Tibial nerve (tissue), 4 donors: ENCODE measurements around the gene IL21R.

Experiments used
- EP300 ChIP-seq, 2 donors: sonication (generic); formaldehyde crosslinking; IDR thresholded peaks; one replicate each; pipeline ENCODE4 v1.6.1; 2017; ENCODE audit warnings: antibody characterized with exemption in 2 of 2, mild to moderate bottlenecking in 1 of 2
- POLR2A ChIP-seq, 2 donors: fragments of 450-650 bp; IDR thresholded peaks; one replicate each; pipeline ENCODE4 v1.6.1; 2017; ENCODE audit warnings: antibody characterized with exemption in 2 of 2, mild to moderate bottlenecking in 2 of 2, moderate library complexity in 2 of 2
- TF ChIP-seq, protein P1 (sequence below), 5 experiments: fragments of 200-600 bp in 3 of 5; fragments of 450-650 bp in 2 of 5; sonication (generic) in 3 of 5; IDR thresholded peaks; one replicate each; pipeline ENCODE4 v1.5.1; 2016 to 2019; ENCODE audit warnings: antibody characterized with exemption in 5 of 5, mild to moderate bottlenecking in 3 of 5, moderate library complexity in 2 of 5

- TF ChIP-seq POLR2A (IDR thresholded peaks at IDR 0.05) (no peak), EP300 (IDR thresholded peaks at IDR 0.05) (no peak)
- TF ChIP-seq, protein P1, sequence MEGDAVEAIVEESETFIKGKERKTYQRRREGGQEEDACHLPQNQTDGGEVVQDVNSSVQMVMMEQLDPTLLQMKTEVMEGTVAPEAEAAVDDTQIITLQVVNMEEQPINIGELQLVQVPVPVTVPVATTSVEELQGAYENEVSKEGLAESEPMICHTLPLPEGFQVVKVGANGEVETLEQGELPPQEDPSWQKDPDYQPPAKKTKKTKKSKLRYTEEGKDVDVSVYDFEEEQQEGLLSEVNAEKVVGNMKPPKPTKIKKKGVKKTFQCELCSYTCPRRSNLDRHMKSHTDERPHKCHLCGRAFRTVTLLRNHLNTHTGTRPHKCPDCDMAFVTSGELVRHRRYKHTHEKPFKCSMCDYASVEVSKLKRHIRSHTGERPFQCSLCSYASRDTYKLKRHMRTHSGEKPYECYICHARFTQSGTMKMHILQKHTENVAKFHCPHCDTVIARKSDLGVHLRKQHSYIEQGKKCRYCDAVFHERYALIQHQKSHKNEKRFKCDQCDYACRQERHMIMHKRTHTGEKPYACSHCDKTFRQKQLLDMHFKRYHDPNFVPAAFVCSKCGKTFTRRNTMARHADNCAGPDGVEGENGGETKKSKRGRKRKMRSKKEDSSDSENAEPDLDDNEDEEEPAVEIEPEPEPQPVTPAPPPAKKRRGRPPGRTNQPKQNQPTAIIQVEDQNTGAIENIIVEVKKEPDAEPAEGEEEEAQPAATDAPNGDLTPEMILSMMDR (IDR thresholded peaks at IDR 0.05), result no peak
These were observed 71.3 kb downstream of the IL21R start for GRCh38 chr16:27473101-27473900.
